ENCODE data around the gene APCDD1.

Gene APCDD1

DNA sequence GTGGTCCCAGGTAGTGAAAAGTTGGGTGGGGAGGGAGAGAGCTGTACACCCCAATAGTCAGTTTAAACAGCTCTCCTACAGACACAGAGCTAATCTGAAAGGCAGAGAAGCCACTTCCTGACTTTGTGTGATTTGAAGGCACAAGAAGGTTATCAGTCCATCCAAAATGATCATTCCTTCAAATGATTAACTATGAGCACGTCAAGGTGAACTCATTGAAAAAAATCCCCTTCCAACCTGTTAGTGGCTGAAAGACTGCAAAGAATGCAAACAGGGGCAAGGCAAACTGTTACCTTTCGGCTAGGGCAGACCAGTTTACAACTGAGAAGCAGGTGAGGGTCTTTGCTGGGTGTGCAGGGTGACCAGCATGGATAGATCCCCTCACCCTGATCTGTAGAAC, 22.8 kb upstream of the APCDD1 start:
- no peak for DNase-seq (ENCODE audit: low read depth in 3 of 3, low spot score in 1 of 3)

GRCh38 chr18:10432781-10433180, 21.7 kb upstream of the APCDD1 start:
- DNase-seq (ENCODE audit: low read depth in 3 of 3, low spot score in 1 of 3): no peak

DNA sequence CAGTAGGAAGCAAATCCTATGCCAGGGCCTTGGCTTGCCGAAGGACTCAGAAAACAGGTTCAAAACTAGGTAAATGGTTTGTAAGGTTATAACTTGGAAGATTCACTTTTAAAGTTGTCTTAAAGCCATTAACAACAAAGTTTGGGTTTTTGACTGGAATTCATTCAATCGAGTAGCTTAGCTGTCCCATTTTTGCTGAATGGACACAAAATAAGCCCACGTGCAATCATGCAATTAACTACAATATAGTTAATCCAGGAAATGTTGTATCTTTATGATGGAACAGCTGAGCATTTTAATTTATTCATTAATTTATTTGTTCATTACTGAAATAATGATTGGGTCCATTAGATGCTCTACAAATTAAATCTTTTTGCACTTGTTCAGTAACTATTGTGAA, 18.3 kb upstream of the APCDD1 start:
- no peak for DNase-seq (ENCODE audit: low read depth in 3 of 3, low spot score in 1 of 3)

DNA sequence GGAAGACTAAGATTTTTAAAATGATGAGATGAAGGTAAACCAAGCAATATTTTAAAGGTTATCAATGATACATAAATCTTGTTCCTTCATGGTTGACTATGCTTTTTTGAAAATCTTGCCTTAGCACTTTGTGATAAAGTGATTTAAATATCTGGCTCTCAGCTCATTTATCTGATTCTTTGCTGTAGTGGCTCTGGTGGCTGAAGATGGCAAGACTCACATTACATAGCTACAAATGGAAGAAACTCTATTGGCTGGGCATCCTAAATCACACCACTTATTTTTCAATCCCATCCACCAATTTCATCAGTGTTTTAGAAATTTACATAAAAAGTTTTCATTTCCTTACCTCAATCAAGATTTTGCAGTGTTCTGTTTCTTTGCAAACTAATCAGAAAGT, 16.6 kb upstream of the APCDD1 start:
- DNase-seq (ENCODE audit: low read depth in 3 of 3, low spot score in 1 of 3): no peak

- no peak for DNase-seq (ENCODE audit: low read depth in 3 of 3, low spot score in 1 of 3)
Measured at GRCh38 chr18:10439898-10440297, 14.5 kb upstream of the APCDD1 start.

DNA sequence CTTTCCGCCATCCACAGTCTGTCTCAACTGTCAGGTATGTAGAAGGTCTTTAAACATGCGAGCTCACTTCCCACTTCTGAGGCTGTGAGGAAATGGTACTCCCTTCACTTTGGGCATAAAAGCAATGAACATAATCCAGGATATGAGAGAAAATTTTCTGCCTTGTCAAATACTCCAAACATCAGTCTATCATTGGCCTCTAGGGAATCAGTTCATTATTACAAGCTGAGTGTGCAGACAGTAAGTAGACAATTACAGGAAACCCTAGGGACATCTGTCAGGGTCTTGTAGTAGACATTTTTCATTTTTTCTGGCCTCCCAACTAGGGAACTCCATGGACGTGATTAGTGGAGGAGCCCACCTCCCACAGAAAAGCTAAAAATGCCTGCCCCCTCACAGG, 13.6 kb upstream of the APCDD1 start:
- no peak for DNase-seq (ENCODE audit: low read depth in 3 of 3, low spot score in 1 of 3)

GRCh38 chr18:10441472-10441871, 13.0 kb upstream of the APCDD1 start:
- DNase-seq (ENCODE audit: low read depth in 3 of 3, low spot score in 1 of 3): no peak

- DNase-seq (ENCODE audit: low read depth in 3 of 3, low spot score in 1 of 3): no peak
Measured at GRCh38 chr18:10442551-10442971, 11.9 kb upstream of the APCDD1 start.

DNA sequence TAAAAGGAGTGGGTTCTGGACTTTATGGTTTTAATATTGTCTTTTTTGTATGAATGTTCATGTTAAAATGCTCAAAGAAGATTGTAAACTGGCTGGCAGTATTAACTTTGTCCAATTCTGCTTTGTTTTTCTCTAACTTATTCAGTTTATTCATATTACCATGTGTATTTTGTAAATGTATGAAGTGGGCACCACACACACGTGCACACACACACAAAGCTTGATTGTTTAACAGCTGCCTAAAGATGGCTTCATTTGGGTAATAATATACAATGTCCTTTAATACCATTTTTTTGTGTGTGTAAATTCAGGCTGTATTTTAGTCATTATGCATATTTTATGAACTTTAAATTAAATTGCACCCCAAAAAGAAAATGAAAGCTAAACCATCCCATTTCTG, 11.4 kb upstream of the APCDD1 start:
- DNase-seq (ENCODE audit: low read depth in 3 of 3, low spot score in 1 of 3): no peak

- no peak for DNase-seq (ENCODE audit: low read depth in 3 of 3, low spot score in 1 of 3)
Measured at GRCh38 chr18:10444314-10445006, 10.0 kb upstream of the APCDD1 start.

GRCh38 chr18:10449396-10449795, 5.0 kb upstream of the APCDD1 start:
- no peak for DNase-seq (ENCODE audit: low read depth in 3 of 3, low spot score in 1 of 3)

GRCh38 chr18:10450986-10451385, 3.4 kb upstream of the APCDD1 start:
- no peak for DNase-seq (ENCODE audit: low read depth in 3 of 3, low spot score in 1 of 3)

DNA sequence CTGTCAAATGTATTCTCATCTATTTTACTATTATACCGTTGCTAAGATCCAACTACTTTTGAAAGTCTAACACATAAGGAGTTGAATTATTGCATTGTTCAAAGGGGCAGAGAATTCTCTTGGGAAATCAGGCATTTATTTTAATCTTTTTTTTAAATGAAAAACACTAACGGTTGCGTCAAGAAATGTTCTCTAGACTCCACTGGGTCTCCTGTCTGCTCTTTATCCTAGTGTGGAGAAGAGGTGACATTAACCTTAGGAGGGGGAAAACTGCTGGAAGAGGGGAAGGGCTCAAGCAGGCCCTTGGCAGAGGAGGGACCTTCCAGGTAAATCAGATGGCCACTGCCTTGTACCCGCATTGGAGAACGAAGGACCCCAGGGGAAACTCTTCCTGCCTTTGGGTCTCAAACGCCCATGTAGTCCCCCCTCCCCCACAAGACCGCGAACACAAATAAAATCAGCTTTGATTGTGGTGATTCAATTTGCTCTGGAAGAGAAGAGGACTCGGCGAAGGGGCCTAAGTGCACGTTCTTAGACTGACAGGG, 1.1 kb upstream of the APCDD1 start:
- no peak for DNase-seq (ENCODE audit: low read depth in 3 of 3, low spot score in 1 of 3)

DNA sequence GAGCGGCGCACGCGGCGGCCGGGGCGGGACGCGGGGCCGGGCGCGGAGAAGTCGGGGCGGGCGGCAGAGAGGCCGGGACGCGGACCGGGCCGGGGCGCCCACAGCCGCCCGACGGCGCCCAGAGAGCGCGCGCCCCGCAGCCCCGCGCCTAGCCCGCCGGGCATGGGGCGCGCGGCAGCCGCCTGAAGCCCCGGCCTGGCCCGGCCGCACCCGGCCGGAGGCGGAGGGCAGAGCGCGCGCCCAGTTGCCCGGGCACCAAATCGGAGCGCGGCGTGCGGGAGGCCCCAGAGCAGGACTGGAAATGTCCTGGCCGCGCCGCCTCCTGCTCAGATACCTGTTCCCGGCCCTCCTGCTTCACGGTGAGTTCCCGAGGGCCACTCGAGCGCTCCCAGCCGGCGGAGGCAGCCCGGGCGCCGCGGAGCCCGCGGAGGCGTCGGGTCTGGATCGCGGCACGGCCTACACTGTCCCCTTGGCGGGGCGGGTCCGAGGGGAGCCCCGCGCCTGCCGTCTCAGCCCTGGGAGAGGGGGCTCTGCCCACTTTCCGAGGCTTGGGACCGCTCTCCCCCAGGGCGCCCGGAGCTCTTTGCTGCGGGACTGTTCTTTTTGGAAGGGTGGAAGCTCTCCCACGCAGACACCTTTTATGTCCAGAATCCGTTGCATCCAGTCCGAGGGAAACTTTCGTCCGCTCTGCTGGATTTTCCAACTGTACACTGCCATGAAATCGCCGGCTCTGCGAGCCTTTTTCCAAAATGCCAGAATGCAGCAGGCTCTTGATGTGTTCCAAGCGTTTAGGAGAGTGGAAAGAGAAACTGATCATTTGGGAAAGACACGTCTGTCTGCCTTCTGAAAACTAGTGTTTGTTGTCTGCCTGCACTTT, 484 bp downstream of the APCDD1 start:
- DNase-seq (ENCODE audit: low read depth in 3 of 3, low spot score in 1 of 3): no peak

DNA sequence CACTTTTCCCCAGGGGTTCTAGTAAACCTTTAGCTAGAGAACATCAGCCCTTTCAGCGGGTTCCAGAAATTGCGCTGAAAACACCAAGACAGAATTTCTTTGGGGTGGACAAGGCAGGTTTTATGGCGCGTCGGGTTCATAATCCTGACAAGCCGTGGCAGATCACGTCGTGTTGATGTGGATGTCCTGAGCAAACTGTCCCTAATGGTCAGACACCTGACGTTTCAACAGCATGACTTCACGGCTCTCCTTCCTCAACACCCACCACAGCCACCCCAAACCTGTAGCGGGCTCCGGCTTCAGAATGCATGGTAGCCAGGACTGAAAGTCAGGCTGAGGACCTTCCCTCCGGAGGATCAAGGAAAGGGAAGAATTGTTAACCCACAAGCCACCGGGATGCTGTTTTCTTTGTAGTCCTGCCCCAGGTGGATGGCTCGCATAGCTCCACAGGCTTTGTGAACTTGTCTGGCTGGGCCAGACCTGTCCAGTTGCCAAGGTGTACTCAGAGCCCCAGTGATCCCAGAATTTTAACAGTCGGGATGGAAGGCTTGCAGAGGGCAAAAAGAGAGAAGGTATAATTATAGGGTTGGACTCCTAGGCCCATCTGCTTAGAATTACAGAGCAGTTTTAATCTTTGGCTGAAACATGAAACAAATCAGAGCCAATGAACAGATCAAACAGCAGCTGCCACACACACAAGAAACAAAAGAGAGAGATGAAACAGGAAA, 1.5 kb downstream of the APCDD1 start:
- DNase-seq (ENCODE audit: low read depth in 3 of 3, low spot score in 1 of 3): no peak

- DNase-seq (ENCODE audit: low read depth in 3 of 3, low spot score in 1 of 3): no peak
Measured at GRCh38 chr18:10456718-10457117, 2.3 kb downstream of the APCDD1 start.

- no peak for DNase-seq (ENCODE audit: low read depth in 3 of 3, low spot score in 1 of 3)
Measured at GRCh38 chr18:10457128-10457527, 2.7 kb downstream of the APCDD1 start.

- no peak for DNase-seq (ENCODE audit: low read depth in 3 of 3, low spot score in 1 of 3)
Measured at GRCh38 chr18:10457767-10458166, 3.3 kb downstream of the APCDD1 start.

- no peak for DNase-seq (ENCODE audit: low read depth in 3 of 3, low spot score in 1 of 3)
Measured at GRCh38 chr18:10458691-10459090, 4.3 kb downstream of the APCDD1 start.

DNA sequence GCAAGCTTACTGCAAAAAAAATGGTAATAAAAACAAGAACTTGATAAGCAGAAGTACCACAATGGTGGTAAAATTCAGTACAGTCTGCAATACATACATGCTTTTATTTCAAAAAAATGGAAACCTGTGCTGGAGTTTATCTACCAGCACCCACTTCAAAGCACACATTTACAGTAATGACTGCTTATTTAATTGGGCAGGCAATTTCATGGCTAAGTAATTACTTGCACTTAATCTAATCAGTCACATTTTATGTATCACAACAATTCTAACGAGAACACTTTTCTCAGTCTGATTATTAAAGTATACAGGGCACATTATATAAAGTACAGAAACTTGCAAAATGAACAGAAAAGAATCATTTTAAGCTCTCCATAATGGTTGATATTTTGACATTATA, 5.2 kb downstream of the APCDD1 start:
- DNase-seq (ENCODE audit: low read depth in 3 of 3, low spot score in 1 of 3): no peak

- no peak for DNase-seq (ENCODE audit: low read depth in 3 of 3, low spot score in 1 of 3)
Measured at GRCh38 chr18:10460414-10461018, 6.1 kb downstream of the APCDD1 start.

Data from stimulated activated CD4-positive, alpha-beta T cell treated with anti-CD3 and anti-CD28 coated beads, TNF-alpha, amount 100 ng/mL, for 1 hour (primary cell).